NOMO-1 treated with DMSO at 0.1 percent for 48 hours (cell line): ENCODE data around the gene CBX6.

Experiments
- DNase-seq: peaks from one replicate; lab custom pipeline; 2025; ENCODE audit not compliant: unreplicated experiment; lab: John Stamatoyannopoulos, UW

The CBX6 gene

DNA sequence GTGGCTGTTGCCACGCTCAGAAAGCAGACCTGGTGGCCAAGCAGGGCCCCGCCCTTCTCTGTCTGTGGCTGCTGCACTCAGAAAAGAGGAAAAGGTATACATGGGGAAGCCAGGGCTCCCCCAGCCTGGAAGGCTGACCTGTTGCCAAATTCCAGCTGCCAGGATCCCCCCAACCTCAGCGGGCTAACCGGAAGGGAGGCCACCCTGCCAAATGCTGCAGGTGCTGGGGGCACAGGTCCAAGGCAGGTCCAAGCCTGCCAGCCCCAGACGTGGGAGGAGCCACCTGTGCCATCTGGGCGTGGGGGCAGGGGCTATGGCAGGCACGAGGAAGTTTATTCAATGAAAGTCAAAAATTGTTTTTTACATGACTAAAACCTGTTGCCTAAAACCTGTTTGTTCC is 30.8 kb downstream of the CBX6 start:
- DNase-seq: no peak

DNA sequence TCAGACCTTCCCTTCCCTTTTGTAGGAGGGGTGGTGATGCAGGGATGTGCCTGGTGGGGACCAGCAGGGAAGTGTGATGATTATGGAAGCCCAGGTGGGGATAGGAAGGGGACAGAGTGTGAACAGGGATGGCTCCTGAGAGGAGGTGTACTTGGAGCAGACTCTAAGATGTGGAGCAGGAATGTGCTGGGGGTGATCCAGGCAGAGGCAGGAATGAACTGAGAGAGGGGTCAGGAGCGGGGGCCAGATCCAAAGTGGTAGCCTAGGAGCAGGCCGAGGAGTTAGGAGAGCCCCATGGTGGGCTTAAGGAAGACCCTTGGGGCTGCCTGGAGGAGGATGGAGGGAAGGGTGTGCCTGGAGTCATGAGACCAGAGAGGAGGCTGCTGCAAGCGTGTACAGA is 31.9 kb downstream of the CBX6 start:
- no peak for DNase-seq

DNA sequence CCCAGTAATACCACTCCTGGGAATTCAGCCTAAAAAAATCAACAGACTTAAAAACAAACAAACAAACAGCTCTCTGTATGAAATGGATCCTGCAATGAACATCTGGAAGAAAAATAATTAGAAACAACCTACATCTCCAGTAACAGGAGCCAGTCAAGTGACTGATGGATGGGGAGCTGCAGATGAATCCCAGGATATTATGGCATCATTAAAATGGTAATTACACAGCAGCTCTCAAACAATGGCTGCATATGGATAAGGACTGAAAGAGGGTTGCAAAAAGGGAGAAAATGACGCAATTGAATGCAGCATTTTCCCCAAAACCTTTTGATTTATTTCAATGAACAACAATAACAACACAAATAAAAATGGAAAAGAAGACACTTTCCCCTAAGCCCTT is 32.3 kb downstream of the CBX6 start:
- no peak for DNase-seq

- DNase-seq: no peak
Measured at GRCh38 chr22:38837414-38837928, 34.5 kb downstream of the CBX6 start.

DNA sequence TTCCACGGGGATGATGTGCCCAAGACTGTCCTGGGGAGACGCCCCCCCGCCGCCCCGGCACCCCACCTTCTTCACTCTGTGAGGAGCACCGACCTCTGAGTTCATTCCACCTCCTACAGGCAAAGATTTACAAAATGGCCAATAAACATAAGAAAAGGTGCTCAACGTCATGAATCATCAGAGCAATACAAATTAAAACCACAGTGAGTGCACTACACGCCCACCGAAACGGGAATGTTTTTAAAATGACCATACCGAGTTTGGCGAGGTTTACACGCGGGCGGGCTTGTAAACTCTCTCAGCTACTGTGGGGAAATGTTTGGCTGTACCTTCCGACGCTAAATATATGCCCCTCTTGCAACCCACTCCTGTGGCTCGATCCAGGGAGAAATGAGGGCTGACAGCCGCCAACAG is 36.1 kb downstream of the CBX6 start:
- no peak for DNase-seq

DNA sequence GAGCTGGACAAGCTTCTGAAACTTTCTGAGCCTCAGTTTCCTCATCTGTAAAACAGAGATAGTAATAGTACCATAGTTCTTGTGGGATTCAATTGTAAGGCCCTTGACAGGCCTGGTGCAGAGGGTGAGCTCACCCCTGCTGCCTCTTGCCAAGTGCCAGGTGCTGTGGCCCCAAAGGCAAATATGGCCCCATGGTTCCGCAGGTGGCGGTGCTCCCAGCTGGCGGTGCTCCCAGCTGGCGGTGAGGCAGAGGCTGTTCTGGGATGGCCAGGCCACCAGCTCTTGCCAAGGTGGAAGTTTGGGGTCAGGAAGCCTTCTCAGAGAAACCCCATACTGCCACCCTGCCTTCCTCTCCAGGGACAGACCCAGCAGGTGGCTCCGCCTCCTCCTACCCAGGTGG is 37.0 kb downstream of the CBX6 start:
- no peak for DNase-seq

GRCh38 chr22:38834215-38834953 is 37.6 kb downstream of the CBX6 start:
- DNase-seq: no peak

DNA sequence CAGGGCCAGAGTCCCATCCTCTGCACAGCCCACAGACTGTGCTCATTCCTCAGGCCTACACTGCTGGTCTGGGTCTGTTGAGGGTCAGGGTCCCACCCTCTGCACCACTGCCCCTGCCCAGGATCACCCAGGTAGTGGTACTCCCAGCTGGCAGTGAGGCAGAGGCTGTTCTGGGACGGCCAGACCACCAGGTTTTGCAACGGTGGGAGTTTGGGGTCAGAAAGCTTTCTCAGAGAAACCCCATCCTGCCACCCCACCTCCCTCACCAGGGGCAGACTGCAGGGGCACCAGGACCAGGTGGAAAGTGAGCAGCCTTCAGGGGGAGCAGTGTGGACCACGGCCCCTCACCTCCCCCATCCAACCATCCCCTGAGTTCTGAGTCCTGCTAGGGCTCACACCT is 39.0 kb downstream of the CBX6 start:
- DNase-seq: no peak

GRCh38 chr22:38832005-38832978 is 39.7 kb downstream of the CBX6 start:
- DNase-seq: no peak

DNA sequence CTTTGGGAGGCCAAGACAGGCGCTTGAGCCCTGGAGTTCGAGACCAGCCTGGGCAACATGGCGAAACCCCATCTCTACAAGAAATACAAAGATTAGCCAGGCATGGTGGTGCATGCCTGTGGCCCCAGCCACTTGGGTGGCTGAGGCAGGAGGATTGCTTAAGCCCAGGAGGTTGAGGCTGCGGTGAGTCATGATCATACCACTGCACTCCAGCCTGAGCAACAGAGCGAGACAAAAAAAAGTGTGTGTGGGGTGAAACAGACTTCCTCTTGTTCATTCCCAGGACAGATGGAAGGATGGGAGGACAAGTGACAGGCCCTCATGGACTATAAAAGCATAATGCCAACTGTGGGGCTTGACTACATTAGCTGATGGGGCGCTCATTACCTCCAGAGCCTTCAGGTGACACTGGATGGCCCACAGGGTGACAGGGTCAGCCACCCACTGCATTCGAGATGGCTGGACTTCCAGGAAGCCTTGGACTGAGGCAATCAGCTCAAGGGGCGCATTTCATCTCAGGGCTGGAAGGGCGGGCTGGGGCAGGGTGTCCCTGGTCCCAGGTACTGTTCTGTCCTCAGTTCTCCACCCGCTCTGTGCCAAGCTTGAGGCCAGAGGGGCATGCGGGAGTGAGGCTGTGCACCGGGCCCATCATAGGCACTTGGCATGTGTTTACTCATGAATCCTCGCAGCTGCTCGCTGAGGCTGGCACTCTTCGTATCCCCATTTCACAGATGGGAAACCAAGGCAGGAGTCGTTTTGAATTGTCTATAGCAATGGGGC is 40.7 kb downstream of the CBX6 start:
- DNase-seq: peak; percentile 30

- no peak for DNase-seq
Measured at GRCh38 chr22:38830845-38831108, 41.2 kb downstream of the CBX6 start.

GRCh38 chr22:38830026-38830844 is 41.8 kb downstream of the CBX6 start:
- no peak for DNase-seq

DNA sequence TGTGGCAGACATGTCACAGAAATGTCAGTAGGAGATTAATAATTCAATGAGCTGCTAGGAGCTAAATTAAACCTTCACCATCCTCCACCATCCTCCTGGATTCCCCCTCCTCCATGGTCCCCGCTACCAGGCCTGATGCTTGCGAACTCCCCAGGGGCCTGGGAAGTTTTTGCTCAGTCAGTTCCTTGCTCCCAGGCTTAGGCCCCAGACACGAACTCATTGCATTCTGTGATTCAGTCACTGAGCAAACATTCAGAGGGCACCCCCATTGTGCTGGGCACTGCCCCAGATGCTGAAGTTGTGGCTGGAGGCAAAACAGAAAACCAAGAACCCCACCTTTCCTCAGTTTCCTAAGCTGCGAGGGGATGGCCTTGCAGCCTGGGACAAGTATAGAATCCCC is 42.5 kb downstream of the CBX6 start:
- no peak for DNase-seq

- no peak for DNase-seq
Measured at GRCh38 chr22:38828616-38829205, 43.3 kb downstream of the CBX6 start.

DNA sequence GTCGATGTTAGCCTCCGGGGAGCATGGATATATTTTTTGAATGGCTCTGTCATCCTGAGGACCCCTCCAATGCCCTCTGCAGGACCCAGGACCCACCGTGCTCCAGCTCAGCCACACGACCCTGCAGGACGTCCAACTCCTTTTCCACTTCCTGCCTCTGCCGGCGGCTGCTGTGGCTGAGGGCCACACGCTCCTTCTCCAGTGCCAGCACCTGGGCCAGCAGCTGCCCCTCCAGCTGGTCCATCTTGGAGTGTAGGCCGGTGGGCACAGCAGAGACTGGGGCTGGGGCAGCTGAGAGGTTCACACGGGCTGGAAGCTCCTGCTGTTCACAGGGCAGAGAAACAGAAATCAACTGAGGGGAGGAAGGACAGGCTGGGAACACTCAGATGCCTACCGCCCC is 43.8 kb downstream of the CBX6 start:
- no peak for DNase-seq

DNA sequence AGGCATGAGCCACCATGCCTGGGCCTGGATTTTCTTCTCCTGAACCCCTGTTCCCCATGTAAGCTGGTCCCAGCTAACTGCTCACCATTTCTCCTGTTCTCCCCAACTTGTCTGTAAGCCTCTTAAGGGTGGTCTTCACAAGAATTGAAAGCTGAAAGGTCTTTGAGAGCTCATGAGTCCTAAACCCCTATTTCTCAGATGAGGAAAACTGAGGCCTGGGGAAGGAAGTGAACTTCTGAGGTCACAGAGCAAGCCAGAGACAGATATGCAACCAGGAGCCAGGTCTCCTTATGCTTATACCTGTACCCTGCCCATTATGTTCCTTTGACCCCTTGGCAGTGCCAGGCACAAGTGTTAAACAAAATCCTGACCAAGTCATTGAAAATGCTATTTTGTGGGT is 44.5 kb downstream of the CBX6 start:
- no peak for DNase-seq

- DNase-seq: no peak
Measured at GRCh38 chr22:38826801-38827200, 45.2 kb downstream of the CBX6 start.

GRCh38 chr22:38826386-38826785 is 45.6 kb downstream of the CBX6 start:
- no peak for DNase-seq

DNA sequence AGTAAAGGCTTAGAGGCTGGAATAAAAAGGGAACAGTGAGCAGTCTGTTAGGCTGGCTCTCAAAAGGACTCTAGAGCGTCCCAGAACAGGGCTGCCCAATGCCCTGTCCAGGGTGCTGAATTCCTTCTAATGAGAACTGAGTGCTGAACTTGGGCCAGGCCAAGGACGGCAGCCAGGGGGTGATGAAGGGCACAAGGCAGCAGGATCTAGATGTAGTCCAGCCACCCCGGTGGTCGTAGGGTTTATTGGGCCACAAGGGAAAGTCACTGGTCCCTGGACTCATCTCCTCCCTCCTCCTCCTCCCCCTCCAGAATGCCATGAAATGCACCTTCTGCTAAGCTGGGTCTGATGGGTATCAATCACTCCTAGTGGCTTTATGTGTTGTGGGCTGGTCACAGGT is 47.4 kb downstream of the CBX6 start:
- DNase-seq: peak; percentile 76

DNA sequence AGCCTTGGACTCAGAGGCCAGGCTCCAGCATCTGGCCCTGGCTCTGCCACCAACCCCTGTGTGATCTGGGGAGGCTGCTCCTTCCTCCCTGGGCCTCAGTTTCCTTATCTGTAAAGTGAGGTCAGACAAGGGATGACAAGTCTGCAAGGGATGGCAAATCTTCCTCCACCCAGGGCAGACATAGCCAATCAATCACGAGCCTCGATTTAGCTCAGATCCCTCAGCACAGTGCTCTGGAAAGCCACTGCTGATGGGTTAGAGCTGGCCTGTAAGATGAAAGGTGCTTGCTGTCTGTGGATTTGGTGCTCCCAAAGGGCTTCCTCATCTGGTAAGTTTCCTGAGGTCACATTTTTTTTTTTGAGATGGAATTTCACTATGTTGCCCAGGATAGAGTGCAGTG is 48.4 kb downstream of the CBX6 start:
- no peak for DNase-seq
